ENCODE measurements around the gene BPNT1. TPM values are rescaled to one million over a fixed set of nuclear protein-coding genes. Genes with fewer than 3 reads are reported as not detected.

BPNT1 gene
- total and polyA plus RNA-seq, 9 donors = 12.9 to 34.0 (median 15.7) TPM

GRCh38 chr1:220084460-220084859, 5.1 kb downstream of the BPNT1 start:
- no peak for DNase-seq
- TF ChIP-seq POLR2A (IDR thresholded peaks at IDR 0.05) = no peak
- no peak for TF ChIP-seq CTCF (IDR thresholded peaks at IDR 0.05)
- TF ChIP-seq EP300 (IDR thresholded peaks at IDR 0.05) = no peak
- Histone ChIP-seq H3K4me3 (no peak overlapping the region), H3K27me3 (no peaks in the 10 kb centered on the region), H3K4me1 (ENCODE audit: insufficient read depth) (peaks cover 2% of the 10 kb centered on the region), H3K9me3 (no peaks in the 10 kb centered on the region), H3K36me3 (no peaks in the 10 kb centered on the region), H3K27ac (no peak overlapping the region)
- WGBS, 3 donors = 94 to 100% (median 96%) methylated on average over 1 of the region's 1 CpG
- intact Hi-C loops (cut with DNase I) = no loop called here

DNA sequence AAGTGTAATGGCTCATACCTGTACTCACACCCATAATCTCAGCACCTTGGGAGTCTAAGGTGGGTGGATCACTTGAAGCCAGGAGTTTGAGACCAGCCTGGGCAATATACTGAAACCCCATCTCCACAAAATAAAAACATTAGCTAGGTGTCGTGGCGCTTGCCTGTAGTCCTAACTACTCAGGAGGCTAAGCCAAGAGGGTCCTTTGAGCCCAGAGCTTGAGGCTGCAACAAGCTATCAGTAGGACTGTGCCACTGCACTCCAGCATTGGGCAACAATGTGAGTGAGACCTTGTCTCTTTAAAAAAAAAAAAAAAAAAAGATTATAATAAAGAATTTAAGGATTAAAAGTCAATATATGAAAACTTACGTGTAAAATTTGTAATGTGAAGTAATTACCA, 11.7 kb downstream of the BPNT1 start:
- no peak for DNase-seq
- Histone ChIP-seq H3K4me1 (ENCODE audit: insufficient read depth) (no peaks in the 10 kb centered on the region), H3K27ac (no peak overlapping the region), H3K4me3 (no peak overlapping the region), H3K36me3 (no peaks in the 10 kb centered on the region), H3K9me3 (no peaks in the 10 kb centered on the region), H3K27me3 (no peaks in the 10 kb centered on the region)
- intact Hi-C loops (cut with DNase I) = no loop called here
- no peak for TF ChIP-seq POLR2A (IDR thresholded peaks at IDR 0.05)
- no peak for TF ChIP-seq CTCF (IDR thresholded peaks at IDR 0.05)
- no peak for TF ChIP-seq EP300 (IDR thresholded peaks at IDR 0.05)
- WGBS, 3 donors = 96 to 99% (median 99%) methylated on average over 3 of the region's 3 CpGs

DNA sequence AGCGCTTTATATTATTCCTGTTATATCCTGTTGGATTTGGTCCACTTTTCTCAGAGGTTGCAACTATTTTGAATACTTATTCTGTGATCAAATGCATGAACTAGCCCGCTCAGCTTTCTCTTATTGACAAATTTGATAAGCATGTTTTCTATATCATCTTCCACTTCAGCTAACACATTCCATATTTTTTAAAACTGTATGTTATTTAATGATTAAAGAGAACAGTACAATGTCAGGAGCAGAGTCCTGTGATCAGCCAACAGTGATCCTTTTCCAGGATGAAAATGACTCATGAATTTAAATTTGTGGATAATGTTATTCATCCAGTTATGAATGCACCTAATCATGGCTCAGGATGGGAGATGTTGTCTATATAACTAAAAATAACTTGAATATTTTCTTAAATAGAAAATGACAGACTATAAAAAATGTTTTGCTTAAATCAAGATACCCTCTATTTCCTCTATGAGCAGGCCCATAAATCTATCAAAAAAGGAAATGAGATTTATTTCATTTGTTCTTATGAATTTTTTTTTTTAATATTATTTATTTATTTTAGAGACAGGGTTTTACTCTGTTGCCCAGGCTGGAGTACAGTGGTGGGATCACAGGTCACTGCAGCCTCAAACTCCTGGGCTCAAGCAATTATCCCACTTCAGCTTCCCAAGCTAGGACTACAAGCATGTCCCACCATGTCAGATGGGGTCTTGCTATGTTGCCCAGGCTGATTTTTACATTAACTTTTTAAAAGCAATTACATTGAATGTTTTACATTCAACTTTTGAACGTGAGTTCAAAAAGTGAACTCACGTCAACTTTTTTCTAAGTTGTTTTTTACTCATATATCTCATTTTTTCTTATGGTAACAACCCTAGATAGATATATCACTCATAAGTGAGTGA, 12.5 kb downstream of the BPNT1 start:
- no peaks in the 10 kb centered on the region for H3K9me3 ChIP-seq
- WGBS, 3 donors = 90 to 91% (median 91%) methylated on average over 4 of the region's 4 CpGs
- intact Hi-C loops (cut with DNase I) = no loop called here

DNA sequence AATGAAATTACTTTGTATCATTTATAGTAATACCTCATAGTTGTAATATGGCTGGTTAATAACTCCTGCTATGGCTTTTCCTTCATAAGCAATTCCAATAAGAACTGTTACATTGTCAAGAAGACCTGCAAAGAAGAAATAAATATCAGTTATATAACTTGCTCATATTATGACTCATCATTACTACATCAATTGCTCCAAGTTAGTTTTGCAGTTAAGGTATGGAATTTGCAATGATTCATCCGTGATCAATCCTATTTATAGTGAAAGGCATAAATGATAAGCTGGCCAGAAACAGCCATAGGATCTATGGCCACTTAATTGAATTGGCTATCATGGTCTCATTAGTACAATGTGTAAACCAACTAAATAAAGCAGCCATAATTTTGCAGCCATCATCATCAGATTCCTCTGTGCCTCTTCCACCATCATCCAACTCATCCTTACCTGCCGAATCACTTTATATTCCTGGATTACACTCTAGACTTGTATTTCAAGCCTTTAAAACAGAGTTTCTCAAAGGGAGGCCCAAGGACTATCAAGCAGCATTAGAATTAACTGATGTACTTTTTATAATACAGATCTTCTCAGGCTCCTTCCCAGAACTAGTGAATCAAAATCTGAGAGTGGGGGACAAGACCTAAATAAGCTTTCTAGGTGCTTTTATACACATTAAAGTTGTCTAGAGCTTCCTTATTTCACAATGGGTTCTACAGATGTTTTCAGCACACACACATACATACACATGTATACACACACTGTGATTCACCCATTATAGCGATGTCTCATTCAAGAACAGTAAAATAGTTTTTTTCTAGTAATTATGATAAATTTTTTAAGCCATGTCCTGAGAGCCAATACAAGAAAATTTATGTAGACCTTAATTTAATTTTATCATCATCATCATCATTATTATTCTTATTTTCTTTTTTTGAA, 22.1 kb downstream of the BPNT1 start:
- intact Hi-C loops (cut with DNase I) = no loop called here
- Histone ChIP-seq H3K4me1 (ENCODE audit: insufficient read depth) (no peaks in the 10 kb centered on the region), H3K27me3 (no peaks in the 10 kb centered on the region), H3K27ac (no peak overlapping the region), H3K4me3 (no peak overlapping the region), H3K36me3 (no peaks in the 10 kb centered on the region), H3K9me3 (no peaks in the 10 kb centered on the region)
- TF ChIP-seq EP300 (IDR thresholded peaks at IDR 0.05) (no peak), CTCF (IDR thresholded peaks at IDR 0.05) (no peak), POLR2A (IDR thresholded peaks at IDR 0.05) (no peak)
- 93 to 97% (median 97%) methylated on average over 3 of the region's 3 CpGs for WGBS, 3 donors
- DNase-seq = no peak

More for the DNA sequence above, 12.5 kb downstream of the BPNT1 start:
- no peaks in the 10 kb centered on the region for H3K27me3 ChIP-seq
- TF ChIP-seq EP300 (IDR thresholded peaks at IDR 0.05) = no peak
- H3K4me3 ChIP-seq = no peak overlapping the region
- no peak overlapping the region for H3K27ac ChIP-seq
- no peaks in the 10 kb centered on the region for H3K4me1 ChIP-seq (ENCODE audit: insufficient read depth)
- no peaks in the 10 kb centered on the region for H3K36me3 ChIP-seq
- no peak for DNase-seq
